HG03135 (cell line): ENCODE data around the gene TNRC6A.
"Not testable (repeated sequence)": the region's sequence is repeated elsewhere in the genome, so short reads cannot be mapped to it uniquely, and the experiment has no call there.

ENCODE experiments used
- ATAC-seq: cut with Tn5 transposase; IDR thresholded peaks from one replicate; pipeline ENCODE4 v1.9.1; 2021; ENCODE audit warnings: mild to moderate bottlenecking, moderate library complexity; ENCODE audit not compliant: unreplicated experiment

TNRC6A gene

DNA sequence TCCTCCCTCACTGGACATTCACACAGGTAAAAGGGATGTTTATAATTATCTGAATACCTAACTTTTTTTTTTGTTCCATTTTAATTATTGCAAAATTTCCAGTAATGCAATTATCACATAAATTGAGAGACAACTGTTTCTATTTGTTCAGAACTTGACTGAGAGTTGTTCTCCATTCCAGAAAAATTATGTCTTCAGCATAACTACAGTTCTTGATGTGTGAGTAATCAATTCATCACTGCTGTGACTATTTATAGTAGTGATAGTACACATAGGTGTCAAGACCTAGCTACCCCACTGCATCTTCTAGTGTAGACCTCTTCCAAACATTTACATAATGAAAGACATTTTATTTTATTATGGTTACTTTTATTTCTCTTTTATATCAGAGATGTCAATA lies 5.8 kb upstream of the TNRC6A start:
- ATAC-seq = no peak

DNA sequence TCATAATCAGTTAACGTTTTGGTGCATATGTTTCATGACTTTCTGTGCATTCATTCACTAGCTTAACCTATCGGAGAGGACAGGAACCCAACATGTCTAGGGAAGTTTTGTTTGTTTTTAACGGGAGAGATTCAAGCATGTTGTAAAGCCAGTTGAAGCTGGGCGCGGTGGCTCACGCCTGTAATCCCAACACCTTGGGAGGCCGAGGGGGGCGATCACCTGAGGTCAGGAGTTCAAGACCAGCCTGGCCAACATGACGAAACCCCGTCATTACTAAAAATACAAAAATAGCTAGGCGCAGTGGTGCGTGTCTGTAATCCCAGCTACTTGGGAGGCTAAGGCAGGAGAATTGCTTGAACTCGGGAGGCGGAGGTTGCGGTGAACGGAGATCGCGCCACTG lies 1.4 kb upstream of the TNRC6A start:
- no peak for ATAC-seq

DNA sequence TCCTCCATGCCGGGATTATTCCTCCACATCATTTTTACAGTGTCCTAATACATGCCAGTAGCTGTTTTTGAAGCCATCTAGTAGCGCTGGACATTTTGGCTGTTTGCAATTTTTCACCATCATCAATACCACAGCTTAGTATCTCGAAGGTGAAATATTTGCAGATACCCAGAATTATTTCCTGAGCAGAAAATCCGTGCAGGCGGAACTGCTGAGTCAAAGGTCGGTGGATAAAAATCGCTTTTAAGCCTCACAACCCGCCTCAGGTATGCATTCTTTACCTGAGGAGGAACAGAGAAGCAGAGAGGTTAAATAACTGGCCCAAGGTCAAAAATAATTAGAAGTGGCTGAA lies 584 bp upstream of the TNRC6A start:
- ATAC-seq = no peak

DNA sequence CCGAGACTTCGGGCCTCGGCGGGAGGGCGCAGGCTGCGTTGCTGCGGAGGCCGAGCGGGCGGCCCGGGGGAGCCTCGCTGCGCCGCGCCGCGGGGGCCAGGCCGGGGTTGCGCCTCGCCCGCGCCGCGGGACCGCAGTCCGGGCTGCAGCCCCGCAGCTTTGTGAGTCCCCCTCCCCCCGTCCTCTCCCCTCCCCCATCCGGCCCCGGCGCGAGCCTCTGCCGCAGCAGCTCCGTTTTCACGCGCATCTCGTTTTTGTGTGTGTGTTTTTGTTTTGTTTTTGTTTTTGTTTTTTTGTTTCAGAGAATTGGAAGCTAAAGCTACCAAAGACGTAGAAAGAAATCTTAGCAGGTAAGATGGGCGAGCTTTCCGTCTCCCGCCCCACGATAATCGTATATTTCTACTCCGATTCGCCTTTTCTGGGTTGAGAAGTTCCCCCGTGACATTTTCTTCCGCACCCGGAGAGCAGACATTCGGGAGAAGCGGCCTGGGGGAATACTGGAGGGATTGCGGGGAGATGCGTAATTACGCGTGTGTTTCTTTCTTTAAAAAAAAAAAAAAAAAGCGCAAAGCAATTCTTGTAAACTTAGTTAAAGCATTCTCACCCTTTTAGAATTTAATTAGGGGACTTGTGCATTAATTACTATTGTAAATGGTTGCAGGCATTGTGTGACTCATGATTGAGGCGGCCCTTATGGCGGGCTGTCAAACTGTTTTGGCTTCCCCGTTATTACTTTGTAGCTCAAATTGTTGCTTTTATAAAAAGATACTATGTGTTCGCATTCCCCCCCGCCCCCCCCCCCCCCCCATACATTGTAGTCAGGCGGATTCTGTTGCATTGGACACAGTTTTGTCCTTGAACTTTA lies 732 bp downstream of the TNRC6A start:
- ATAC-seq = no peak

DNA sequence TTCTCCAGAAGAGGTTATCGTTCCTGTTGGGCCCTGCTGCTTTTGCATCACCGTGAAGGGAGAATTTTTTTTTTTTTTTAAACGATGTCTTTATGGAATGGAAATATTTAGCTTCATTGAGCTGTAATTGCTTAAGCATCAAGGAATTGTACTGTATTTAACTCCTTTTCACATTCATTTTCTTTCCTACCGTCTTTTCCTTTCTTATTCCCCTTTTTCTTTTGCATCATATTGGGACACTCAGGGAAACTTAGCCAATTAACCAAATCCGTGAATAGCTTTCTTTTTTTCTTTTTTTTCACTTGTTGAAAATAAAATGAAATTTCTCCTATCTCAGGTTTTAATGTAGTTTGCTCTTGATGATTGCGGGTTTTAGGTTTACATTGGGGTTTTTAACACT lies 1.5 kb downstream of the TNRC6A start:
- no peak for ATAC-seq

DNA sequence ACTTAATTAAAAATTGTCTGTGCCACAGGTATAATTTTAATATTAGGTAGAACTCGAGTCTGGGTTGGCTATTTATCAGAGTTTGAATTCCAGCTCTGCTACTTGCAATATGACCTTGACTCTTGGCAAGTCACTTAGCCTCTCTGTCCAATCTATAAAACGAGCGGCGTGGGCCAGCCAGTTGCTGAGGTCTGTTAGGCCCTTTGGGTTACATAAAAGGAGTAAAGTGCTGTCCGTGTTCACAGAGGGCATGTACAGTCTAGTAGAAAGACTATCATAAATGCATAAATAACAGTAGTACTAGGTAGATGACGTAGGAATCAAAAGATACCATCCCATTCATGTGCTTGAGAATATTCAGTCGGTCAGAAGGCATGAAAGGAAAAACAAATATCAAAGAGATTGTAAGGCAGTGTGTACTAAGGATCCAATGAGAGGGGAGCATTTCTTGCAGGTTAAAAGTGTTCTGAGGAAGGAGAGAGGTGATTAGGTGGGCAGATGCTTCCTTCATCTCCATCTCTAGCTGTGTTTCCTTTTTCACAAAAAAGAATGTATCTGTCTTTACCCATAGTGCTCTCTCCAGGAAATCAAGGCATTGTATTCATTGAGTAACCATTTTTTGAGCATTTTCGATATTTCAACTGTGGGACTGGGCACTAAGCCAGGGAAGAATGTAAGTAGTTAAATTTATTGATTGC lies 2.4 kb downstream of the TNRC6A start:
- ATAC-seq = no peak

DNA sequence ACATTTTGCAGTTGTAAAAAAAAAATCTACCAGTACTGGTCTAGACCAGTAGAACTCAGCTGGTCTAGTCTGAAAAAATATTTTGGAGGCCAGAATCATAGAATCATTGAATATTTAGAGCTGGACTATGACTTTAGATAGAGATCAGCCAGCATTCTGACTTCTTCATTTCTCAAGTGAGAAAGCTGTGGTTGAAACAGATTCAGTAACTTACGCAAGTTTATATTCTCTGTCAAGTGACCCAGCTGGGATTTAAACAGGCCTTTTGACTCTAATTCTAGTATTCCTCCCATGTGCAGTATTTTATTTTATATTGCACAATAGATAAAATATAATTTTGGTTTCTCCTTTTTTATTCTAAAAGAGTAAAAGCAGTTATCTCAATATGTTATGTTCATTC lies 4.9 kb downstream of the TNRC6A start:
- ATAC-seq = no peak

DNA sequence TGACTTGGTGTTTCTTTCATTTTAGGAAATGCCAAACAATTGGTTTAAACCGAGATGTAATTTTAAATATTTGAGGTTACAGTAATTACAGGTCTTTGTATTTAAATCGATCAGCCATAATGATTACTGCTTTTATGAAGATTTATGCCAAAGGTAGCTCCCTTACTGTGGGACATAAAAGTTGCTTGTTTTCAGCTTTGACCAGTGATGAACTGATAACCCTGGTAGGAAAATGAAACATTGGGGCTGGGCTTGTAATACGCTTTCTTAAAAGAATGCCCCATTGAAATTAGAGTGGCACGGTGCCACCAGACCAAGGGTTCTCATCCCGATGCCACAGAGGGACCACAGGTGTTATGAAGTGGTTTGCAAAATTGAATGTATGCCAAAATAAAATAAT lies 7.3 kb downstream of the TNRC6A start:
- ATAC-seq = no peak

DNA sequence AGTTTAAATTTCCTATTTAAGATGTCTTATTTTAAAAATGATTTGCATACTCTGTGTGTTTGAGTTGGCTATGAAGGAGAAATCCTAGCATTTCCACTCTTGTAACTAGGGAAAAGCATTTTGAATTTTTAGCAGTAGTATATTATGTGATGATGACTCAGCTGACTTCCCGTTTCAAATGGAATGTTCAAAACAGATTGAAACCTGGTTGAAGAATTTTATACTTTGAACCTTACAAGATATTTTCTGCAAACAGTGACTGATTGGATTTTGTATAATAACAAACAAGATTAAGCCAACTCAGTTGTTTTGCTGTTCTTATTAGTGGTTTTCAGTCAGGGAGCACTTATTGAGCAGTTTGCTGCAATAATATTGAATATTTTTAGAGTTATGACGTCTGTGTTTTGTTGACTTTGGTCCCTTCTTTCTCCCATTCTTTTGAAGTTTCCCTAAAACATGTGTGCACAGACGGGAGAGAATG lies 8.0 kb downstream of the TNRC6A start:
- no peak for ATAC-seq

DNA sequence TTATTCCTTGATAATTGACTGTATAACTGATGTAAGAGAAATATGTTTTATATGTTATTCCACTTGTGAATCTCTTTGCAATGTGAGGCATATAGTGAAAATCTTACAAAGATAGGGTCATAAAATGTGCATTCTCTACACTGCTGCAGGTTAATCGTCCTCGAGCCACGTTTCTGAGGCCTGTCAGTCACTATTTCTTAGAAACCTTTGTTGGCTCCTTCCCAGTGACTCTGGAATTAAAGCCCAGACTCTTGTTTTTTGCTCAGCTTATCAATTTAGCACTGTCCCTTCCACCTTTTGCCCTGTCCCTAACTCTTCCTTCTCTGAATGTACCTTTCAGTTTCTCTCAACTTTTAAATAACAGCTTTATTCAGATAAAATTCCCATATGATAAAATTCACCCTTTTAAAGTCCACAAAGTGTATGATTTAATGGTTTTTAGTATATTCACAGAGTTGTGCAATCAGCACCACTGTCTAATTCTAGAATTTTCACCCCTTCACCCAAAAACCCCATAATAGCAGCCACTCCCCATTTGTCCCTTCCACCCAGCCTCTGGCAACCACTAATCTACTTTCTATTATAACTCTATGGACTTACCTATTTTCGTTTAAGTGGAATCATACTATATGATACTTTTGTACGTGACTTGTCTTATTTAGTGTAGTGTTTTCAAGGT lies 8.6 kb downstream of the TNRC6A start:
- ATAC-seq = no peak

DNA sequence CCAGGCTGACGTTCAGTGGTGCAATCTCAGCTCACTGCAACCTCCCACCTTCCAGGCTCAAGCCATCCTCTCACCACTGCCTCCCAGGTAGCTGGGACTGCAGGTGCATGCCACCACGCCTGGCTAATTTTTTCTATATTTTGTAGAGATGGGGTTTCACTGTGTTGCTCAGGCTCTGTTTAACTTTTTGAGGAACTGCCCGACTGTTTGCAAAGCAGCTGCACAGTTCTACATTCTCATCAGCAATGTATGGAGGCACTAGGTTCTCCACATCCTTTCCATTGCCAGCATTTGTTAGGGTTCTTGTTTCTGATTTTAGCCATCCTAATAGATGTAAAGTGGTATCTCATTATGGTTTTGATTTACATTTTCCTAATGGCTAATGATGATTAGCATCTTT lies 9.4 kb downstream of the TNRC6A start:
- ATAC-seq = no peak

DNA sequence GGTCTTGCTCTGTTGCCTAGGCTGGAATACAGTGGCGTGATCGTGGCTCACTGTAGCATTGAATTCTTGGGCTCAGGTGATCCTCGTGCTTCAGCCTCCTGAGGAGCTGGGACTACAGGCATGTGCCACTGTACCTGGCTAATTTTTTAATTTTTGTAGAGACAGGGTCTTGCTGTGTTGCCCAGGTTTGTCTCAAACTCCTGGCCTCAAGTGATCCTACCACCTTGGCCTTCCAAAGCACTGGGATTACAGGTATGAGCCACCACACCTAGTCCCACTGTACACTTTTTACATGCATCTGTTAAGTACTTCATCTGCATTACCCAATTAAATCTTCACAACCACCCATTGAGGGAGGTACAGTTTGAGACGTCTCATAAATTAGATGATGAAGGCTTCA lies 12.4 kb downstream of the TNRC6A start:
- no peak for ATAC-seq

DNA sequence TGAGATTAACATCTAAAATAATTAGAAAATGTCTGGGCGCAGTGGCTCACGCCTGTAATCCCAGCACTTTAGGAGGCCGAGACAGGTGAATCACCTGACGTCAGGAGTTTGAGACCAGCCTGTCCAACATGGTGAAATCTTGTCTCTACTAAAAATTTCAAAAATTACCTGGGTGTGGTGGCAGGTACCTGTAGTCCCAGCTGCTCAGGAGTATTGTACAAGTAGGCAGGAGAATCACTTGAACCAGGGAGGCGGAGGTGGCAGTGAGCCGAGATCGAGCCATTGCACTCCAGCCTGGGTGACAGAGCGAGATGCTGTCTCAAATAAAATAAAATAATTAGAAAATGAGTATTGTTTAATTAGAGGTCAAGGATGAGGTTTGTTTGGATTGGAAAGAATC lies 13.2 kb downstream of the TNRC6A start:
- not testable (repeated sequence) for ATAC-seq

DNA sequence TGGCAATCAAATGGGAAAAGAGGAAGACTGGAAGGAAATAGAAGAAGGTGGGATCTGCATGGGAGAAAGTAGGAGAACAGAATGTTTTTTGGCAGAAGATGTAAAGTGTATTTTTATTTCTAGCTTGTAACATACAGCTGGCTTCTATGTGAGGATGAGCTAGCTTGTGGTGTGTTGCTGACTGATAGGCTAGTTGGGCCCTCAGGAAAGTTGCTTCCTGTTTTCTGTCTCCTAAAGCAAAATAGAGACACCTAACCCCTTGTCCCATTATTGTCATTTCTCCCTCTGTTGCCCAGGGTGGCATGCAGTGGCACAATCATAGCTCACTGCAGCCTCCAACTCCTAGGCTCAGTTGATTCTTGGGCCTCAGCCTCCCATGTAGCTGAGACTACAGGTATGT lies 15.9 kb downstream of the TNRC6A start:
- no peak for ATAC-seq

DNA sequence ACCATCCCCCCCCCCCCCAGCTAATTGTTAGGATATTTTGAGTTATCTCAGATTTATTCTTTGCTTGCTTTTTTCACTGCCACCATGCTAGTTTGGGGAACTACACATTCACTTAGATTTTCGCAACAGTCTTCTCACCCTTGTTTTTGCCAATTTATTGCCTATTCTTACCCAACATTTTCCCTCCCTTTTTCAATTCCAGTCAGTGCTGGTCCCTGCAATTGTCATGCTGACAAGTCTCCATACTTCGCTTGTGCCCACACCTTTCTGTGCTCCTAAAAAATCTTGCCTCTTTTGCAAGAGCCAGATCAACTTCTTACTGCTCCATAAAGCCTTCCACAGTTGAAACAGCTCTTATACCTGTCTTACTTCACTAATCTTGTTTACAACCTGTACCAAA lies 16.3 kb downstream of the TNRC6A start:
- no peak for ATAC-seq

DNA sequence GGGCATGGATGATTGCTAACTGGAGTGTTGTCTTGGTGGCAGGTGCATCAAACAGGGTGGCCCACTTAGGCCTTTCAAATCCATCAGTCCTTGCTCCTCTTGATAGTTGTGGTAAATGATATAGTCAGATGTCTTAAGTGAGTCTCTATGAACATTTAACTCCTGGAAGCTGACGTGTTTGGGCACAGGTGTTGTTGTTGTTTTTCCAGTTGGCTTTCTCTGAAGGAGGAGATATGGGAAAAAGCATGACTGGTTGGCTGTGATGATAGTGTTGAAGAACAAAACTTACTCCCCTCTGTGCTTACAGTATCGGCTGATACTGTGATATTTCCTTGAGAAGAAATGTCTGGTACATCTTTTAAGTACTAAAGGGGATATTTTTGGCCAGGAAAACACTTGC lies 18.0 kb downstream of the TNRC6A start:
- no peak for ATAC-seq

DNA sequence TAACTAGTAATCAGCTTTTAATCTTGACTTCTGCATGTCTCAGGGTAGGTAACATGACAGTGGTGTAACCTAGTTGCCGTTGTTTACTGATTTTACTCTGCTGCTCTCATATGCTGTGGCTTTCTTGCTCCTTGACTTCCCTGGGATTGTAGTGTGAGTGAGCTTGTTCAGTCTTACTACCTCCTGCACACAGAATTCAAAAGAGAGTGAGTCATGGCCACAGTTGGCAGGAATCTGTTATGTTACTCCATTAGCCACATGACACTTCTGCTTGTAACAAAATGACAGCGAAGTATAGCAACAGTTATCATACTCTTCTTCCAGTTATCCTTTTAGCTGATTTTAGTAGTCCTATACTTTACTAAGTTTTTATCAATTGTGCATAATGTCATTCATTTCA lies 18.8 kb downstream of the TNRC6A start:
- no peak for ATAC-seq

DNA sequence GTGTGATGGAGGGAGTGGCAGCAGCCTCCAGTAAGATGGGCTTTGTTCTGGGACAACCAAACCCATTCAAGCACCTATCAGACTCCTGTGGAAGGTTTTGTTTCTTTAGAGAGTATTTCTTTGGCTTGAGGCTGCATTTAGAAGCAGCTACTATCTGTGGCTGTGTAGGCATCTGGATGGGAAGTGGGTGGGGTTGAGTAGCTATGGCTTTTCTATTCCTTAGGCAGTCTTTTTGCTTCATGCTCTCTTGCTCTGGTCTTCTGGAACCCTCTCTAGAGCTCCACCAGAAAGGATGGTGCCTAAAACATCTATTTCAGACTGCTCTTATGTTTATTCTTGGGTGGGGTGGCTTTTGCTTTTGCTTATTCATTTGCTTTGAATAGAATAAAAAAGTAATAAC lies 19.9 kb downstream of the TNRC6A start:
- no peak for ATAC-seq

DNA sequence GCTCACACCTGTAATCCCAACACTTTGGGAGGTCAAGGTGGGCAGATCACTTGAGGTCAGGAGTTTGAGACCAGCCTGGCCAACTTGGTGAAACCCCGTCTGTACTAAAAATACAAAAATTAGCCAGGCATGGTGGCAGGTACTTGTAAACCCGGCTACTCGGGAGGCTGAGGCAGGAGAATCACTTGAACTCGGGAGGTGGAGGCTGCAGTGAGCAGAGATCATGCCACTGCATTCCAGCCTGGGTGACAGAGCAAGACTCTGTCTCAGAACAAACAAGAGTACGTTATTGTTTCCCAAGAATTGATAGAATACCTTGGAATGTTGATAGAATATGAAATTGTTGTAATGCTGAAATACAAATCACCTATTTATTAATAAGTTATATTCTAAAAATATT lies 20.4 kb downstream of the TNRC6A start:
- ATAC-seq = not testable (repeated sequence)

DNA sequence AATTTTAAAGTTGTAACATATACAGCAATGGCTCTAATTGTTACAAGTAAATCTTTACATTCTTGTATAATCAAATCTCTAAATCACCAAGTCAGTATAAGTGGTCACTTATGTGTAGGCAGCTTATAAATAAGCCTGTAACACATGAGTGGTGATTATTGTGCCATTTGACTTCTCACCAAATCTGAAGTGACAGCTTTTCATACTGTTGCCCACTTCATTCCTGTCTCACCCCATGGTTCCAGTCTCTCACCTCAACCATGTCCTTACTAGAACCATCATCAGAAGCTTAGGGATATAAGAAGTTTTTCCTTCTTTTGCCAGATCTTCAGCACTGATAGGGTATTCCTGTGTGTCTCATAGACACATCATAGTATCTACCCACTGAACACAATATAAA lies 23.5 kb downstream of the TNRC6A start:
- ATAC-seq = no peak

DNA sequence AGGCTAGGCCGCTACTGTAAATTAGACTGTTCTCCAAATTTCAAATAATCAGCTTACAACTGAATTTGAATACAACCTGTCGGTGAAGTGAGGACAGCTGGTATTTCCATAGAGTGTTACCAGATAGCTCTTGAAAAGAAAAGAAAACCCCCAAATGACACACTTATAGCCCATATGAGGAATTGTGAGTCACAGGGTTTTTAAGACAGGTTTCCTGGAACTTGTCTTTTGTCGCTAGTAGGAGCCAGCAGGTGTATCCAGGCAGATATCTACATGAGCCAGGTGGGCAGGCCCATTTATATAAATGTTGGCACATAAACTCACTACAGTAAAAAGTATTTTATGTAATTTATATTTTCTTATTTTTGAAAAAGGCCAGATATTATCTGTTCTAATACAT lies 24.0 kb downstream of the TNRC6A start:
- ATAC-seq = no peak

DNA sequence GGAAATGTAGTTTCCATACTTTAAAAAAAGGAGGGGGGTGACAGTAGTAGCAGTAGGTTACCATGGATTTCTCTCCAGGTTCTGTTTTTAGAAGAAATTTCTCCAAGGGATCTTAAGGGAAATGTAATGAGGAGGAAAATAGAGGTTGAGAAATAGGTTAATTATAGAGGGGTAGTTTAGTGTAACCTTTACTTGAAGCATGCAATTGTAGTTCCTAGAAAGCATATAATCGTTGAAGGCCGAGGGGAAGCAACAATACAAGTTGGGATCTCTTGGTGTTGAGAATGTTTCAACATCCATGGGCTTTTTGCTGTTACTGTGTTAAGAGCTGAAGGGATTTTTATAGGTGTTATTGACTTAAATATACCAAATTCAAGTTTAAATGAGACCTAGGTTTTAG lies 25.1 kb downstream of the TNRC6A start:
- ATAC-seq = no peak
